Liver (tissue), 9 donors: Measurements from ENCODE around the gene ERP27. TPM values are rescaled to one million over a fixed set of nuclear protein-coding genes. Genes with fewer than 3 reads are reported as not detected.
A peak's percentile ranks its signal among the peaks of the same experiment; 100 is the strongest.

ENCODE experiments used
- DNase-seq: peaks from one replicate; pipeline ENCODE4 v3.0.0-alpha.2; 2017; ENCODE audit warnings: low spot score
- H3K27ac ChIP-seq, 2 donors: one replicate each; pipeline ENCODE4 v1.7.0; 2013; ENCODE audit warnings: inconsistent platforms in 2 of 2, low read length in 2 of 2, control low read depth in 1 of 2, low read depth in 1 of 2, mild to moderate bottlenecking in 1 of 2
- H3K27me3 ChIP-seq, 4 donors: one replicate each; pipeline versions ENCODE4 v1.6.1 to v1.7.0; 2013; ENCODE audit warnings: low read length in 3 of 4, inconsistent platforms in 1 of 4, mild to moderate bottlenecking in 1 of 4, moderate library complexity in 1 of 4; ENCODE audit not compliant: control insufficient read depth in 4 of 4, insufficient read depth in 4 of 4
- H3K36me3 ChIP-seq, 4 donors: one replicate each; pipeline versions ENCODE4 v1.6.1 to v1.7.0; 2013; ENCODE audit warnings: low read length in 3 of 4, mild to moderate bottlenecking in 3 of 4, low read depth in 1 of 4, moderate library complexity in 1 of 4; ENCODE audit not compliant: control insufficient read depth in 4 of 4, insufficient read depth in 3 of 4
- H3K4me1 ChIP-seq, 4 donors: one replicate each; pipeline versions ENCODE4 v1.6.1 to v1.7.0; 2013; ENCODE audit warnings: low read length in 3 of 4, mild to moderate bottlenecking in 3 of 4, moderate library complexity in 1 of 4; ENCODE audit not compliant: control insufficient read depth in 4 of 4, insufficient read depth in 4 of 4
- H3K4me3 ChIP-seq, 3 donors: one replicate each; pipeline versions ENCODE4 v1.6.1 to v1.7.0; 2013; ENCODE audit warnings: low read length in 3 of 3, control low read depth in 1 of 3, low read depth in 1 of 3, mild to moderate bottlenecking in 1 of 3
- H3K9ac ChIP-seq, 2 donors: one replicate each; pipeline ENCODE4 v1.7.0; 2013; ENCODE audit warnings: low read length in 2 of 2, mild to moderate bottlenecking in 2 of 2, moderate library complexity in 2 of 2, control low read depth in 1 of 2, low read depth in 1 of 2
- H3K9me3 ChIP-seq, 4 donors: one replicate each; pipeline versions ENCODE4 v1.6.1 to v1.7.0; 2013; ENCODE audit warnings: low read length in 3 of 4; ENCODE audit not compliant: control insufficient read depth in 4 of 4
- EGR1 ChIP-seq, 2 donors: IDR thresholded peaks; 2 replicates each; pipeline ENCODE4 v1.6.1; 2016 to 2018; ENCODE audit warnings: antibody characterized with exemption in 2 of 2, low read depth in 2 of 2
- FOXA1 ChIP-seq: IDR thresholded peaks from 2 replicates; pipeline ENCODE4 v1.6.1; 2016; ENCODE audit warnings: antibody characterized with exemption
- FOXA2 ChIP-seq: IDR thresholded peaks from 2 replicates; pipeline ENCODE4 v1.6.1; 2016; ENCODE audit warnings: antibody characterized with exemption
- GABPA ChIP-seq, 2 donors: IDR thresholded peaks in 1 of 2; conservative IDR thresholded peaks in 1 of 2; 2 replicates each; pipeline ENCODE4 v1.6.1; 2016; ENCODE audit warnings: antibody characterized with exemption in 2 of 2, mild to moderate bottlenecking in 1 of 2, moderate library complexity in 1 of 2
- HNF4A ChIP-seq, 2 donors: conservative IDR thresholded peaks; 2 replicates each; pipeline ENCODE4 v1.6.1; 2016; ENCODE audit warnings: antibody characterized with exemption in 2 of 2, mild to moderate bottlenecking in 2 of 2
- HNF4G ChIP-seq: IDR thresholded peaks from 2 replicates; pipeline ENCODE4 v1.6.1; 2016; ENCODE audit warnings: antibody characterized with exemption
- JUND ChIP-seq, 2 donors: IDR thresholded peaks; 2 replicates each; pipeline ENCODE4 v1.6.1; 2016; ENCODE audit warnings: antibody characterized with exemption in 2 of 2
- NR2F2 ChIP-seq: IDR thresholded peaks from 2 replicates; pipeline ENCODE4 v1.6.1; 2016; ENCODE audit warnings: antibody characterized with exemption
- RAD21 ChIP-seq, 2 donors: IDR thresholded peaks; 2 replicates each; pipeline ENCODE4 v1.6.1; 2016; ENCODE audit warnings: antibody characterized with exemption in 2 of 2, mild to moderate bottlenecking in 2 of 2
- RXRA ChIP-seq, 2 donors: IDR thresholded peaks; 2 replicates each; pipeline ENCODE4 v1.6.1; 2017 to 2018; ENCODE audit warnings: antibody characterized with exemption in 2 of 2, mild to moderate bottlenecking in 1 of 2
- SP1 ChIP-seq: IDR thresholded peaks from 2 replicates; pipeline ENCODE4 v1.6.1; 2018; ENCODE audit warnings: antibody characterized with exemption, mild to moderate bottlenecking
- TAF1 ChIP-seq: conservative IDR thresholded peaks from 2 replicates; pipeline ENCODE4 v1.6.1; 2016; ENCODE audit warnings: antibody characterized with exemption, mild to moderate bottlenecking
- YY1 ChIP-seq: IDR thresholded peaks from 2 replicates; pipeline ENCODE4 v1.6.1; 2016; ENCODE audit warnings: antibody characterized with exemption, mild to moderate bottlenecking
- WGBS: extraction: QIAGEN DNeasy Blood & Tissue Kit; methylation state at CpG from one replicate; pipeline ENCODE4 v1.1.7; 2013; 5-methylcytosine and 5-hydroxymethylcytosine counted together
- polyA plus RNA-seq, 2 donors: library from polyadenylated mRNA; stranded (reverse) in 1 of 2; unstranded in 1 of 2; fragments of 200-250 nt in 1 of 2; fragments of >200 nt in 1 of 2; fragmentation: Nextera tagmentation in 1 of 2; extraction: Ambion mirVana in 1 of 2; gene quantifications; one replicate each; pipeline versions ENCODE4 v1.2.1 to v1.2.3, GENCODE V29; 2013 to 2015
- total RNA-seq, 2 donors: library from RNA; depleted of rRNA; stranded (reverse); fragments of >200 nt; gene quantifications; one replicate each; pipeline ENCODE4 v1.2.3, GENCODE V29; 2014
- TF ChIP-seq, protein P1 (sequence below): IDR thresholded peaks from 2 replicates; pipeline ENCODE4 v1.6.1; 2016; ENCODE audit warnings: antibody characterized with exemption, mild to moderate bottlenecking
- TF ChIP-seq, protein P2 (sequence below): IDR thresholded peaks from 2 replicates; pipeline ENCODE4 v1.6.1; 2016; ENCODE audit warnings: antibody characterized with exemption
- TF ChIP-seq, protein P3 (sequence below): fragments of 150-350 bp; IDR thresholded peaks from 2 replicates; pipeline ENCODE4 v1.5.1; 2017; ENCODE audit warnings: improper control_type of control experiment, low read depth, low read length; ENCODE audit not compliant: missing input control
- TF ChIP-seq, protein P4 (sequence below): IDR thresholded peaks from 2 replicates; pipeline ENCODE4 v1.6.1; 2016; ENCODE audit warnings: antibody characterized with exemption
- TF ChIP-seq, protein P5 (sequence below): IDR thresholded peaks from 2 replicates; pipeline ENCODE4 v1.6.1; 2016; ENCODE audit warnings: antibody characterized with exemption
- donor health status: healthy.
- donor health status: healthy.
- donor health status: healthy.
- donor health status: healthy.
- donor health status: healthy.

Gene ERP27
- total and polyA plus RNA-seq, 4 donors = 0.14 to 5.8 (median 0.51) TPM

DNA sequence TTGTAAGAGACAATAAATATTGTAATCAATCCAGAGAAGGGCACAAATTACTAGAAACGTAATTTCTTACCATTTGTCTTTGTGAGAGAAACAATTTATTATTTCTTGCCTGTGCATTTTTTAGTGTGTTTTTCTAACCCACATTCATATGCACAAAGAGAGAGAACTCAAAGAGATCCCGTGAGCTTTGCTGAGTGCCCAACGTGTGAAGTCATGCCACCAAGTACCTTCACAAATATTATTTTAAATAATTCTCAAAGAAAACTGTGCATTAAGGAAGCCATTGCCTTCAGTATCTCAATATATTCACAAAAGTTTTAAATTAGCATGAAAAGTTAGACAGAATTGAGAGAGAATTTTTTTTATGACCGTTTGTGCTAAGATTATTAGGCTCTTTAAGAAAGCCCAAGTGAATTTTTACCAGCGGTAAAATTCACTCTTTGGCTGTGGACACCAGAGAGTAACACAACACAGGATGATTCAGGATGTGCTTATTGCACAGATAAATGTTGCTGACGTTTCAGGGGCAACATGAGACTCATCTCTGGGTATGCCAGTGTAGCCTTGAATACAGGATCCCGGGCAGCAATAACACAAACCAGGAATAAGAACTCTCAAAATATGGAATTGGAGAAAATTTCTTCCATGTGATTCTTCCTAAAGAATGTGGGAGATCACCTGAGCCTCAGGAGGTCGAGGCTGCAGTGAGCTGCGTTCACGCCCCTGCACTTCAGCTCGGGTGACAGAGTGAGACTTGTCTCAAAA lies 20.2 kb upstream of the ERP27 start:
- H3K4me1 ChIP-seq = peaks cover 0 to 6% (median 3%) of the 10 kb centered on the region in 4 donors
- WGBS = 66% methylated on average over 11 of the region's 11 CpGs
- DNase-seq = no peak
- no peaks in the 10 kb centered on the region for H3K9me3 ChIP-seq
- no peak overlapping the region for H3K4me3 ChIP-seq
- H3K27me3 ChIP-seq = no peaks in the 10 kb centered on the region
- H3K36me3 ChIP-seq = no peaks in the 10 kb centered on the region
- H3K9ac ChIP-seq = peak overlapping the region in 1 of 2 donors; percentile 73
- peak overlapping the region; percentile 56 to 83 for H3K27ac ChIP-seq
- TF ChIP-seq, protein P1, sequence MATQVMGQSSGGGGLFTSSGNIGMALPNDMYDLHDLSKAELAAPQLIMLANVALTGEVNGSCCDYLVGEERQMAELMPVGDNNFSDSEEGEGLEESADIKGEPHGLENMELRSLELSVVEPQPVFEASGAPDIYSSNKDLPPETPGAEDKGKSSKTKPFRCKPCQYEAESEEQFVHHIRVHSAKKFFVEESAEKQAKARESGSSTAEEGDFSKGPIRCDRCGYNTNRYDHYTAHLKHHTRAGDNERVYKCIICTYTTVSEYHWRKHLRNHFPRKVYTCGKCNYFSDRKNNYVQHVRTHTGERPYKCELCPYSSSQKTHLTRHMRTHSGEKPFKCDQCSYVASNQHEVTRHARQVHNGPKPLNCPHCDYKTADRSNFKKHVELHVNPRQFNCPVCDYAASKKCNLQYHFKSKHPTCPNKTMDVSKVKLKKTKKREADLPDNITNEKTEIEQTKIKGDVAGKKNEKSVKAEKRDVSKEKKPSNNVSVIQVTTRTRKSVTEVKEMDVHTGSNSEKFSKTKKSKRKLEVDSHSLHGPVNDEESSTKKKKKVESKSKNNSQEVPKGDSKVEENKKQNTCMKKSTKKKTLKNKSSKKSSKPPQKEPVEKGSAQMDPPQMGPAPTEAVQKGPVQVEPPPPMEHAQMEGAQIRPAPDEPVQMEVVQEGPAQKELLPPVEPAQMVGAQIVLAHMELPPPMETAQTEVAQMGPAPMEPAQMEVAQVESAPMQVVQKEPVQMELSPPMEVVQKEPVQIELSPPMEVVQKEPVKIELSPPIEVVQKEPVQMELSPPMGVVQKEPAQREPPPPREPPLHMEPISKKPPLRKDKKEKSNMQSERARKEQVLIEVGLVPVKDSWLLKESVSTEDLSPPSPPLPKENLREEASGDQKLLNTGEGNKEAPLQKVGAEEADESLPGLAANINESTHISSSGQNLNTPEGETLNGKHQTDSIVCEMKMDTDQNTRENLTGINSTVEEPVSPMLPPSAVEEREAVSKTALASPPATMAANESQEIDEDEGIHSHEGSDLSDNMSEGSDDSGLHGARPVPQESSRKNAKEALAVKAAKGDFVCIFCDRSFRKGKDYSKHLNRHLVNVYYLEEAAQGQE = no peak
- TF ChIP-seq RAD21 (IDR thresholded peaks at IDR 0.05) (no peak), FOXA2 (no peak), EGR1 (IDR thresholded peaks at IDR 0.05; ENCODE audit: low read depth in 2 of 2) (no peak), GABPA (IDR thresholded peaks at IDR 0.05 in 1 of 2, conservative IDR thresholded peaks at IDR 0.05 in 1 of 2) (no peak), YY1 (no peak), JUND (IDR thresholded peaks at IDR 0.05) (no peak), RXRA (IDR thresholded peaks at IDR 0.05) (no peak), FOXA1 (no peak), NR2F2 (no peak), TAF1 (no peak), HNF4G (no peak), SP1 (no peak), HNF4A (conservative IDR thresholded peaks at IDR 0.05) (no peak)
- TF ChIP-seq, protein P2, sequence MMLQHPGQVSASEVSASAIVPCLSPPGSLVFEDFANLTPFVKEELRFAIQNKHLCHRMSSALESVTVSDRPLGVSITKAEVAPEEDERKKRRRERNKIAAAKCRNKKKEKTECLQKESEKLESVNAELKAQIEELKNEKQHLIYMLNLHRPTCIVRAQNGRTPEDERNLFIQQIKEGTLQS = no peak
- TF ChIP-seq, protein P3, sequence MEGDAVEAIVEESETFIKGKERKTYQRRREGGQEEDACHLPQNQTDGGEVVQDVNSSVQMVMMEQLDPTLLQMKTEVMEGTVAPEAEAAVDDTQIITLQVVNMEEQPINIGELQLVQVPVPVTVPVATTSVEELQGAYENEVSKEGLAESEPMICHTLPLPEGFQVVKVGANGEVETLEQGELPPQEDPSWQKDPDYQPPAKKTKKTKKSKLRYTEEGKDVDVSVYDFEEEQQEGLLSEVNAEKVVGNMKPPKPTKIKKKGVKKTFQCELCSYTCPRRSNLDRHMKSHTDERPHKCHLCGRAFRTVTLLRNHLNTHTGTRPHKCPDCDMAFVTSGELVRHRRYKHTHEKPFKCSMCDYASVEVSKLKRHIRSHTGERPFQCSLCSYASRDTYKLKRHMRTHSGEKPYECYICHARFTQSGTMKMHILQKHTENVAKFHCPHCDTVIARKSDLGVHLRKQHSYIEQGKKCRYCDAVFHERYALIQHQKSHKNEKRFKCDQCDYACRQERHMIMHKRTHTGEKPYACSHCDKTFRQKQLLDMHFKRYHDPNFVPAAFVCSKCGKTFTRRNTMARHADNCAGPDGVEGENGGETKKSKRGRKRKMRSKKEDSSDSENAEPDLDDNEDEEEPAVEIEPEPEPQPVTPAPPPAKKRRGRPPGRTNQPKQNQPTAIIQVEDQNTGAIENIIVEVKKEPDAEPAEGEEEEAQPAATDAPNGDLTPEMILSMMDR = no peak
- TF ChIP-seq, protein P4, sequence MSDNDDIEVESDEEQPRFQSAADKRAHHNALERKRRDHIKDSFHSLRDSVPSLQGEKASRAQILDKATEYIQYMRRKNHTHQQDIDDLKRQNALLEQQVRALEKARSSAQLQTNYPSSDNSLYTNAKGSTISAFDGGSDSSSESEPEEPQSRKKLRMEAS = no peak
- TF ChIP-seq, protein P5, sequence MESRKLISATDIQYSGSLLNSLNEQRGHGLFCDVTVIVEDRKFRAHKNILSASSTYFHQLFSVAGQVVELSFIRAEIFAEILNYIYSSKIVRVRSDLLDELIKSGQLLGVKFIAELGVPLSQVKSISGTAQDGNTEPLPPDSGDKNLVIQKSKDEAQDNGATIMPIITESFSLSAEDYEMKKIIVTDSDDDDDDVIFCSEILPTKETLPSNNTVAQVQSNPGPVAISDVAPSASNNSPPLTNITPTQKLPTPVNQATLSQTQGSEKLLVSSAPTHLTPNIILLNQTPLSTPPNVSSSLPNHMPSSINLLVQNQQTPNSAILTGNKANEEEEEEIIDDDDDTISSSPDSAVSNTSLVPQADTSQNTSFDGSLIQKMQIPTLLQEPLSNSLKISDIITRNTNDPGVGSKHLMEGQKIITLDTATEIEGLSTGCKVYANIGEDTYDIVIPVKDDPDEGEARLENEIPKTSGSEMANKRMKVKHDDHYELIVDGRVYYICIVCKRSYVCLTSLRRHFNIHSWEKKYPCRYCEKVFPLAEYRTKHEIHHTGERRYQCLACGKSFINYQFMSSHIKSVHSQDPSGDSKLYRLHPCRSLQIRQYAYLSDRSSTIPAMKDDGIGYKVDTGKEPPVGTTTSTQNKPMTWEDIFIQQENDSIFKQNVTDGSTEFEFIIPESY = no peak
